ENCODE data around the gene ZNF678. TPM values are rescaled to one million over a fixed set of nuclear protein-coding genes. Genes with fewer than 3 reads are reported as not detected.
"Not testable (repeated sequence)": the region's sequence is repeated elsewhere in the genome, so short reads cannot be mapped to it uniquely, and the experiment has no call there.

The ZNF678 gene
- total RNA-seq, 1 donor, result 3.6 TPM

- Histone ChIP-seq H2AFZ (ENCODE audit: low read length) (no peak overlapping the region), H3K36me3 (ENCODE audit: insufficient read depth, low read length) (no peaks in the 10 kb centered on the region), H3K27me3 (ENCODE audit: insufficient read depth, low read length) (no peaks in the 10 kb centered on the region), H3K27ac (ENCODE audit: low read depth, low read length) (no peak overlapping the region), H3K4me2 (ENCODE audit: insufficient read depth, low read length) (no peak overlapping the region), H3K9me3 (ENCODE audit: low read depth, low read length) (no peaks in the 10 kb centered on the region), H3K79me2 (ENCODE audit: insufficient read depth, low read length) (peaks cover 5% of the 10 kb centered on the region), H4K20me1 (ENCODE audit: insufficient read depth, low read length) (no peaks in the 10 kb centered on the region), H3K4me3 (ENCODE audit: insufficient read depth, low read length) (no peak overlapping the region), H3K4me1 (ENCODE audit: insufficient read depth, low read length) (no peaks in the 10 kb centered on the region)
- no peak for TF ChIP-seq CTCF (IDR thresholded peaks at IDR 0.05; ENCODE audit: extremely low read depth, low read depth, low read length)
- DNase-seq (ENCODE audit: insufficient read length, low spot score, missing footprints), result no peak
Observed at GRCh38 chr1:227604446-227604845, 41.1 kb downstream of the ZNF678 start.

- H3K79me2 ChIP-seq (ENCODE audit: insufficient read depth, low read length); H3K36me3 ChIP-seq (ENCODE audit: insufficient read depth, low read length); H4K20me1 ChIP-seq (ENCODE audit: insufficient read depth, low read length); DNase-seq (ENCODE audit: insufficient read length, low spot score, missing footprints); H3K9me3 ChIP-seq (ENCODE audit: low read depth, low read length); H2AFZ ChIP-seq (ENCODE audit: low read length); H3K4me3 ChIP-seq (ENCODE audit: insufficient read depth, low read length); H3K4me2 ChIP-seq (ENCODE audit: insufficient read depth, low read length); H3K4me1 ChIP-seq (ENCODE audit: insufficient read depth, low read length); H3K27ac ChIP-seq (ENCODE audit: low read depth, low read length); H3K27me3 ChIP-seq (ENCODE audit: insufficient read depth, low read length): not testable (repeated sequence)
Observed at GRCh38 chr1:227606271-227606670, 42.9 kb downstream of the ZNF678 start.

- Histone ChIP-seq H4K20me1 (ENCODE audit: insufficient read depth, low read length) (no peaks in the 10 kb centered on the region), H3K4me1 (ENCODE audit: insufficient read depth, low read length) (no peaks in the 10 kb centered on the region), H3K4me2 (ENCODE audit: insufficient read depth, low read length) (no peak overlapping the region), H3K79me2 (ENCODE audit: insufficient read depth, low read length) (peaks cover 5% of the 10 kb centered on the region), H3K4me3 (ENCODE audit: insufficient read depth, low read length) (no peak overlapping the region), H3K36me3 (ENCODE audit: insufficient read depth, low read length) (no peaks in the 10 kb centered on the region), H2AFZ (ENCODE audit: low read length) (no peak overlapping the region), H3K27ac (ENCODE audit: low read depth, low read length) (no peak overlapping the region), H3K9me3 (ENCODE audit: low read depth, low read length) (no peaks in the 10 kb centered on the region), H3K27me3 (ENCODE audit: insufficient read depth, low read length) (no peaks in the 10 kb centered on the region)
- no peak for DNase-seq (ENCODE audit: insufficient read length, low spot score, missing footprints)
- TF ChIP-seq CTCF (IDR thresholded peaks at IDR 0.05; ENCODE audit: extremely low read depth, low read depth, low read length), result no peak
Observed at GRCh38 chr1:227607336-227607898, 44.1 kb downstream of the ZNF678 start.

- Histone ChIP-seq H3K27me3 (ENCODE audit: insufficient read depth, low read length) (no peaks in the 10 kb centered on the region), H4K20me1 (ENCODE audit: insufficient read depth, low read length) (no peaks in the 10 kb centered on the region), H2AFZ (ENCODE audit: low read length) (no peak overlapping the region), H3K36me3 (ENCODE audit: insufficient read depth, low read length) (no peaks in the 10 kb centered on the region), H3K4me3 (ENCODE audit: insufficient read depth, low read length) (no peak overlapping the region), H3K4me1 (ENCODE audit: insufficient read depth, low read length) (no peaks in the 10 kb centered on the region), H3K9me3 (ENCODE audit: low read depth, low read length) (no peaks in the 10 kb centered on the region), H3K79me2 (ENCODE audit: insufficient read depth, low read length) (no peaks in the 10 kb centered on the region), H3K4me2 (ENCODE audit: insufficient read depth, low read length) (no peak overlapping the region), H3K27ac (ENCODE audit: low read depth, low read length) (no peak overlapping the region)
- DNase-seq (ENCODE audit: insufficient read length, low spot score, missing footprints), result no peak
- no peak for TF ChIP-seq CTCF (IDR thresholded peaks at IDR 0.05; ENCODE audit: extremely low read depth, low read depth, low read length)
Observed at GRCh38 chr1:227612658-227613057, 49.3 kb downstream of the ZNF678 start.
